Activated CD8-positive, alpha-beta memory T cell treated with anti-CD3 and anti-CD28 coated beads, Interleukin-2, amount 50 U/mL, for 1 hour (primary cell): ENCODE data around the gene CTSK.
"Not testable (repeated sequence)": the region's sequence is repeated elsewhere in the genome, so short reads cannot be mapped to it uniquely, and the experiment has no call there.

Source experiments
- DNase-seq: peaks from one replicate; pipeline ENCODE4 v3.0.0-alpha.2; 2020; ENCODE audit errors: extremely low read depth

Gene CTSK

DNA sequence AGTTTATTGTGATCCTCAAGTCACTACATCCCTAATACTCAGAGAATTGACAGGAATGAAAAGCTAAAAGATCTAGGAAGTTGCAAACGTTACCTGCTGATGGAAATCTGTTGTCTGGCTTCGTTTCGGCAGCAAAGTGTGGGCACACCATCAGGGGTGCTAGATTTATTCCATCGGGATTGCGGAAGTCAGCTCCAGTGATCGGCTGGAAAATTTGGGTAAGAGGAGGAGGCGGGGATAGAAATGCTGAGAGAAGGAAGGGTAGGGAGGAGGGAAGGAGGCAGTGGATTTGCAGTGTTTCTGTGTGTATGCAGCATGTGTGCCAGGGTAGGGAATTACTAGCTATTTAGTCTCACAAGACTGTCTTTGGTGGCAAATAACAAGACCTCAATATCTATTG lies at the start of gene CTSK:
TSS of gene CTSK (minus strand) at position 140 of the 400 bp plus-strand sequence. CDS start 1,455 bp downstream, outside the sequence.
- DNase-seq: no peak

DNA sequence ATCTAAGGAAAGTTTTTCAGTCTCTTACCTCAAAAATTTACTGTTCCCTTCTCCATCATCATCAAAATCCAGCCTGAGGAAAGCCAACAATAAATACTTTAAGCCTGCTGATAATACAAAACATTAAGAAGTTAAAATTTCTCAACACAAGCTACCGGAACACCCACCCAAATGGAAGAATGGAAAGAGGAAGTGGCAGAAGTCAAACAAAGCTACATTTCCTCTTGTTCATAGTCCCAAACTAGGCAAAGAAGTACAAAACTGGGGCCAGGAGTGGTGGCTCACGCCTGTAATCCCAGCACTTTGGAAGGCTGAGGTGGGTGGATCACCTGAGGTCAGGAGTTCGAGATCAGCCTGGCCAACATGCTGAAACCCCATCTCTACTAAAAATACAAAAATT lies 44.7 kb upstream of the CTSK start:
- not testable (repeated sequence) for DNase-seq

DNA sequence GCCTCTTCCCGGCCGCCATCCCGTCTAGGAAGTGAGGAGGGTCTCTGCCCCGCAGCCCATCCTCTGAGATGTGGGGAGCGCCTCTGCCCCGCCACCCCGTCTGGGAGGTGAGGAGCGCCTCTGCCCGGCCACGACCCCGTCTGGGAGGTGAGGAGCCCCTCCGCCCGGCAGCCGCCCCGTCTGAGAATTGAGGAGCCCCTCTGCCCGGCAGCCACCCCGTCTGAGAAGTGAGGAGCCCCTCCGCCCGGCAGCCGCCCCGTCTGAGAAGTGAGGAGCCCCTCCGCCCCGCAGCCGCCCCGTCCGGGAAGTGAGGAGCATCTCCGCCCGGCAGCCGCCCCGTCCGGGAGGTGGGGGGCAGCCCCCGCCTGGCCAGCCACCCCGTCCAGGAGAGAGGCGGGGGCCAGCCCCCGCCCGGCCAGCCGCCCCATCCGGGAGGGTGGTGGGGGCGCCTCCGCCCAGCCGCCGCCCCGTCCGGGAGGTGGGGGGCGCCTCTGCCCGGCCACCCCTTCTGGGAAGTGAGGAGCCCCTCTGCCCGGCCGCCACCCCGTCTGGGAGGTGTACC lies 42.8 kb upstream of the CTSK start:
- DNase-seq: not testable (repeated sequence)

DNA sequence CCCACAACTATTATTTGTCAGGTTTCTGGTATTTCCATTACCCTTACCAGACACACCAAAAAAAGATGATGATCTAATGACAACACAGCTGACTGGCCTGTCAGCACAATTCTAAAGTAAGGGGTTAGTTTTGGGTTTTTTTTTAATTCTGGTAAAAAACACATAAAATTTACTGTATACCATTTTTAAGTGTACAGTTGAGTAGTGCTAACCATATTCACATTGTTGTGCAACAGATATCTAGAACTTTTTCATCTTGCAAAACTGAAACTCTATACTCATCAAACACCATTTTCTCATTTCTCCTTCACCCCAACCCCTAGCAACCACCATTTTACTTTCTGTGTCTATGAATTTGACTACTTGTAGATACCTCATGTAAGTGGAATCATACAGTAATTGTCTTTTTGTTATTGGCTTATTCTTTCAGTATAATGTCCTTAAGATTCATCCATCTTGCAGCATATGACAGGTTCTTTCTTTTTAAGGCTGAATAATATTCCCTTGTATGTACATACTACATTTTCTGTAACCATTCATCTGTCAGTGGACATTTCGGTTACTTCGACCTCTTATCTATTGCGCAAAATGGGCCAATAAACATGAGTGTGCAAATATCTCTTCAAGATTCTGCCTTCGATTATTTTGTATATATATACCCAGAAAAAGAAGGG lies 38.5 kb upstream of the CTSK start:
- DNase-seq: no peak

DNA sequence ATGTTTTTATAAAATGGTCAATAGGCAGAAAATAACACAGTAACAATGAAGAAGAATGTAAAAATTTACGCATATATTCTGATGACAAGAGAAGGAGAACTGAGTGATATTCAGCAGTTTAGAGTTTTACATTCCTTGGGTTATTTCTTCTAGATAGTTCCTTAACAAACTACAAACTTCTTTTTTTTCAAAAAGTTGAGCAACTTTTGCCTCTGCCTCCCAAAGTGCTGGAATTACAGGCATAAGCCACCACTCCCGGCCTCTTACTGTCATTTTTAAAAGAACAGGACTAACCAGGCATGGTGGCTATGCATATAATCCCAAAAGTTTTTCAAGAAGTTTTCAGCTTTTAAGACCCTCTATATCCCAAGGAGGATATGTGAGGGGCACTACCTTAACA lies 35.4 kb upstream of the CTSK start:
- no peak for DNase-seq

DNA sequence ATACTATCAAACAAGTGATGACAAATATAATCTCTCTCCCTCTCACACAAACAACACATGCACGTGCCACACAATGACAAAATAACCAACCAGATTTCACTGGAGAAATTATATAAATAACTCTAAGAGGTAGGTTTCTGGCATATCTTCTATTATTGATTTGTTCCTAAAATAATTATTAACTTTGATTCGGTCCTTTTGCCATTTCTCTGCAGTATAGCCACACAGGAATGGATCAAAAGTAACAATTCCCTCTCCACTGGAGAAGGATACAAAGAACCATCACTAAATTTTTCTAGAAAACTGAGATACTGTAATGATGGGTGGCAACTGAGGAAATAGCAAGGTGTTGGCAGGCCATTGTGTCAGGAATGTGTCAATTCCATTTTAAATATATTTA lies 34.9 kb upstream of the CTSK start:
- no peak for DNase-seq

DNA sequence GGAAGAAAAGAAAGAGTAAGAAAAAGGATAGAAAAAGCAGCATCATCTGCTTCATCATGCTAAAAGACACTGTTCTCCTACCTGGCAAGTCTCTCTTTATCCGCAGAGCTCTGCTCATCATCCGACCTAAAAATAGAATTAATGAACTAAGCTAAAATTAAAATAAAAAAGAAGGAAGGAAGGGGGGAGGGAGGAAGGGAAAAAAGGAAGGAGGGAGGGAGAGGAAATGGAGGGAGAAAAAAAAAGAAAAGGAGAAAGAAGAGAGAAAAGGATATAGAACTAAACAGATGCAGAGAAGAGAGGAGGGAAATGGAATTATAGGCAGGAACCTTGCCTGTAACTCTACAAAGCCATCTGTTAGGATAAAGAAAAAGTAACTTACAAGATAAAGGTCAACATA lies 34.3 kb upstream of the CTSK start:
- no peak for DNase-seq

DNA sequence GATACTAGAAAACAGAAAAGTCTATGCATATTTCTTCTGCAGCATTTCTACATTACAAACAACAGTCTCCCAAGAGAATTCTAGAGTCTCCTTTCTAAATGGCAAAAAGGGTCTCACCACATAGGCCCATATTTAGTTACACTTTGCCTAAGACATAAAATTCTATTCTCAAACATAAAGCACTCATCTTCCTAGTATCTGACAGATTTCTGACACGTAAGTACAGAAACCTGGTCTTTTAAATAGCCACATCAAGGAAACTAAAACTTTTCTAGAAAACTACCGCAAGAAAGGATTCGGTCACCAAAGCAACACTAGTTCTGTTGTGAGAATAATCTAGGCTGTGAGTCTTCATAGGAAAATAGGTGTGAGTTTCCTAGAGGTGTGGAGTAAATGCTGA lies 33.6 kb upstream of the CTSK start:
- no peak for DNase-seq

DNA sequence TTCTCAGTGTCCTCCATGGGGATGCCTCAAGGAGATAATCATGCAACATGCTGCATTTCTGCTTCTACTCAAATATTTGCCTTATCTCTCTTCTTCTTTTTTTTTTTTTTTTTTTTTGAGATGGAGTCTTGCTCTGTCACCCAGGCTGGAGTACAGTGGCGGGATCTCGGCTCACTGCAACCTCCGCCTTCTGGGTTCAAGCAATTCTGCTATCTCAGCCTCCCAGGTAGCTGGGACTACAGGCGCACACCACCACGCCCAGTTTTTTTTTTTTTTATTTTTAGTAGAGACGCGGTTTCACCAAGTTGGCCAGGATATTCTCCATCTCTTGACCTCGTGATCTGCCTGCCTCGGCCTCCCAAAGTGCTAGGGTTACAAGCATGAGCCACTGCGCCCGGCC lies 32.8 kb upstream of the CTSK start:
- DNase-seq: not testable (repeated sequence)

DNA sequence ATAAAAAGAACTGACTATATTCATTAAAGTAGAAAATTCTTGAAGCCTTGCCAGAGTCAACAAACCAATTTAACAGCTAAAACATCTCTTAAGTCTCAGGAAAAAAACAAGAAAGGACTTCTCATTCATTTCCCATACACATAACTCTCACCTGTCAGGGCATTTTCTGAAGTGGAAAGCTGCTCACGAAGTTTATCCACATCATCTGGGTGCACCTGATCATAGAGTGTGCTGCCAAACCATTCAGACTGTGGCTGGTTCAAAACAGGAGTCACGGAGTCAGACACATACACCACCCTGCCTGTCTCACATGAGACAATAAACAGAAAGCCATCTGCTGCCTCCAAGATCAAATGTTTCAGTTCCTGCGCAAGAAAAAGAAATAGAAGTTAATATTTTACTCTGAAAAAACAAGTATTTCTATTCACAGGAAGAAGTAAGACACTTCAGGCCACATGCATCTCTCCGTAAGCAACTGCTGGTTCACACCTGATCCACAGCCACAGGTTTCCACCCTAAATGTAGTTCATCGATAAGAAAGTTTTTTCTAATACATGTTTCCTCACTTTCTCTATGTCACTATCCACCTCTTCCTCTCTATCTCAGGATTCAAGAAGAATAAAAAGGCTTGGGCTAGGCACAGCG lies 28.2 kb upstream of the CTSK start:
- no peak for DNase-seq

DNA sequence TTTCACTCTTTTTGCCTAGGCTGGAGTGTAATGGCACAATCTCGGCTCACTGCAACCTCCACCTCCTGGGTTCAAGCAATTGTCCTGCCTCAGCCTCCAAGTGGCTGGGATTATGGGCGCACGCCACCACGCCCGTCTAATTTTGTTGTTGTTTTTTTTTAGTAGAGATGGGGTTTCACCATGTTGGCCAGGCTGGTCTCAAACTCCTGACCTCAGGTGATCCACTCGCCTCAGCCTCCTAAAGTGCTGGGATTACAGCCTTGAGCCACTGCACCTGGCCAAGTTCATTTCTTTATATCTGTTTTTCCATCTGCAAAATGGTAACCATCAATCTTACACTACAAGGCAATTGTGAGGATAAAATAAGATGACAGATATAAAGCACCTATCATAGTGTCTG lies 25.9 kb upstream of the CTSK start:
- not testable (repeated sequence) for DNase-seq

DNA sequence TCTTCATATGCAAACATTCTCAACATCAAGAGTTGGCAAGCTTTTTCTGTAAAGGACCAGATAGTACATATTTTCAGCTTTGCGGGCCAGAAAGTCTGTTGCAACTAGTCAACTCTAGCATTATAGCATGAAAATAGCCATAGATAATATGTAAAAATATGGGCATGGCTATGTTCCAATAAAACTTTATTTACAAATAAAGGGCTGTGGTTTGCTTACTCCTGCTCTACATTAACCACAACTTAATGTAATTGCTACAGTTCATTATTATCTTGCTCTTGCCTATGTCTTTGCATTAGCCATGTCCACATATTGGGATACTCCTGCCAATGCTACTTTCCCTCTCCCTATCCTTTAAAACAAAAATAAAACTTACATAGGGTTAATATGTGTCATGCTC lies 24.5 kb upstream of the CTSK start:
- DNase-seq: no peak

DNA sequence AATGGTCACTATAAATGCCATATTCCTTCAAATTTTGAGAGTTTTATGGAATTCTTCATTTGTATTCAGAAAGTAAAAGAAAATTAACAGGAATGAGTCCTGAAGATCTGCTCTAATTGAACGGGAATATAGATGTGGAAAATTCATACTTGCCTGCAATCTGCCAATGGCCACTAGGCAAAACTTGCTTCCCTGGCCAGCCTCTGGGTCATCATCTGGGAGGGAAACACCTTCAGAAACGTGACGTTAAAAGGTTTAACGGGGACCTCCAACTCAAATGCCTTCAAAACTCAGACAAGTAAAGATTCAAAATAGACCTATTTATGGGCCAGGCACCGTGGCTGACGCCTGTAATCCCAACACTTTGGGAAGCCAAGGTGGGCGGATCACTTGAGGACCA lies 21.7 kb upstream of the CTSK start:
- DNase-seq: no peak

DNA sequence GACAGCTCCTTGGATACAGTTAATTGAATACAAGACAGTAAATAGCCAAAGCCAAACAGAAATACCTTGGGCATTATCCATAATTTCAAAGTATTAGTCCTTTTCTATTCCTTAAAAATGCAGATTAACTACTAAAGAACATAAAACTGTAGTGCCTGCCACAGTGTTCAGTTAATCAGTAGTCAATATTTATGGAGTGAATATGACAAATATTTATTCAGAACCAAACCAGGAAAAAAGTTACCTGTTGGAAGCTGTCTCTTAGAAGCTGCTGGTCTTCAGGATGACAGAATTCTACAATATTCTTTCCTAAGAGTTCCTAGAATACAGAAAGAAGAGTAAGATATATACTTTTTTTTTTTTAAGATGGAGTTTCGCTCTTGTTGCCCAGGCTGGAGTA lies 18.2 kb upstream of the CTSK start:
- no peak for DNase-seq

DNA sequence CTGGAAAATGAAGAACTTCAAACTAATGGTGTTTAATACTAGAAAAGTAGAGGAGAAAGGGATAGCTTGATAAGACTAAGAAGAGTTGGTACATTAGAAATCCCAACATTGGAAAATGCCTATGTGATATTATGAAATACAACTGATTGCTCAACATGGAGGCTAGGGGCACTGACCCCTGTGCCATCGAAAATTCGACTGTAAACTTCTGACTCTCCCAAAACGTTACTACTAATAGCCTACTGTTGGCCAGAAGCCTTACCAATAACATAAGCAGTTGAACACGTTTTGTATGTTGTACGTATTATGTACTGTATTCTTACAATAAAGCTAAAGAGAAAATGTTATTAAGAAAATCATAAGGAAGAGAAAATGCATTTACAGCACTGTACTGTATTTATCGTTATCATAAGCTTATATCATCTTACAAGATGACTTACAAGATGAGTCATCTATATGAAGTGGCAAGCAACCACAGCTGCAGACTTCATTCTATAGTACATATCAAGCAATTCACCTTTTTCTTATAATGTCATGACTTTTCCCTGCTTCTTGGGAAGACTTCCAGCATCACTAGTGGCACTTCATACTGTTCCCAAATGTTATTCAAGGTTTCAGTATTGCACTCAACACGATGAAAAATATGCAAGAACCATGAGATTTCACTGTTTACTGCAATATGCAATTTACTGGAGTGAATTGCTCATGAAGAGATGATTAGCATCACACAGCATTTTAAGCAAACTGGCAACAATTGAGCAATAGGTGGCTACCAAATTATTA lies 12.9 kb upstream of the CTSK start:
- no peak for DNase-seq

DNA sequence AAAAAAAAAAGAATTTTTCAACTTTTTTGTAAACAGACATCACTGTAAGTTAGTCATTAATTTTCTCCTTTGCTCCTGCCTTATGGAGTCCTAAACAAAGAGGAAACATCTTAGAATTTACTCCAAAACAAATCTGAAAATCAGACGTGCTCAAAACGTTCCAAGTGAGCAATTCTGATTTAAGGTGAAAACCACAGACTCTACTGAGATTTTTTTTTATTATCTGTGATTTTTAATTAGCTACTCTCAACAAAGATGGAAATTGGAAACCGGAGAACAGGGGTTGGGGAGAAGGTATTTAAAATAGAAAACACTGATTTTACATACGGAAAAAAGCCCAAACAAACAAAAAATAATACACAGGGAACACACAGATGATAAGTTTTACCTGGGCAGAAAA lies 7.8 kb upstream of the CTSK start:
- no peak for DNase-seq

DNA sequence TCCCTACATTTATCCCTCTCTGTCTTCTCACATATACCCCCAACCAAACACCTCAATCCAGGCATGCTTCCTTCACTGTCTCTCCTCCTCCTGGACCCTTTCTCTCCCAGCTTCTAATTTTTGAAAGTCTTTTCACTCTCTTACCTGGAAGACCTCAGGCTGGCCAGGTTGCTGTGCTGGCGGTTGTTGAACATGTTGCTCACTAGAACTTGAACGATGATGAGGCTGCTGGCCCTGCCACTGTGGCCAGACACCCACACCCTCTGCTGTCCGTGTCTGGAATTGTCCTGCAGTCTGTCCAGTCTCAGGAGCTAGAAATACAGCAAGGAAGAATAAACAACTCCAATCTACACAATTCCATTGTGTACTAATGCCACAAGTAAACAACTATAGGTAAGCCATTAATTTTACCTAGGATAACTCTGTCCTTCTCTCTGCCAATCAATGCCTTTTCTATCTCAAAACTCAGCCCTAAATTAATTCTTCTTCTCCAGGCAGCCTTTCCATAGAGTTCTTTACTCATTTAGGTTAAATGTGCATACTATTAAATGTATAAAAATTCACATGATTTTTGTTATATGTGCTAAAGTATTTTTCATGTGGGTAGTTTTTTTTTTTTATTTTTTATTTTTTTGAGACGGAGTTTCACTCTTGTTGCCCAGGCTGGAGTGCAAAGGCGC lies 5.1 kb upstream of the CTSK start:
- DNase-seq: no peak

DNA sequence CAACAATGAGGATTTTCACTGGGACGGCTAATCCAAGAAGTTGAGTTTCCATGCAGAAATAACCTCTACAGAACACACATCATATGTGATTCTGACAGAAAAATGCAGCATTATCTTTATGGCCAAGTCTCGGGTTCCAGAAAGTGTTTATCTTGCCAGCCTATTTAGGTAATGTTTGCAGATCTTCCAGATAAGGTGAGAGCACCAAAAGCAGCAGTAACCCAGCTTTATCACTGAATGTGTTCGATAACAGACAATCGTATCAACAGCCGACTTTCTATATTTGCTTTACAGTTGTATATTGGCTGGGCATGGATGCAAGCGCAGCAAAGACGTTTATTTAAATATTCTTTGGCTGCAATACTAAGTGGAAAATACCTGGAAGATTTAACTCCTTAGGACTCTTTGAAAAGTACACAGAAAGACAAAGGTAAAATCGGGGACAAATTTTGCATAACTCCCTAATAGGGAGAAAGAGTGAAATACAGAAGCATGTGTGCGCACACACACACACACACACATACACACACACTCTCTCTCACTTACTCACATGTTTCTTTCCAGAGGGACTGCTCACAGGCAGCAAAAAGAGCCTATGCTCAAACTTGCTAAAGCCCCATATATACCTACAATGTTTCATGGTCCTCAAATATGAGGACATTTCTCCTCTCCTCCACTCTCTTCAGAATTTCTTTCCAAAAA lies 3.0 kb upstream of the CTSK start:
- DNase-seq: no peak

DNA sequence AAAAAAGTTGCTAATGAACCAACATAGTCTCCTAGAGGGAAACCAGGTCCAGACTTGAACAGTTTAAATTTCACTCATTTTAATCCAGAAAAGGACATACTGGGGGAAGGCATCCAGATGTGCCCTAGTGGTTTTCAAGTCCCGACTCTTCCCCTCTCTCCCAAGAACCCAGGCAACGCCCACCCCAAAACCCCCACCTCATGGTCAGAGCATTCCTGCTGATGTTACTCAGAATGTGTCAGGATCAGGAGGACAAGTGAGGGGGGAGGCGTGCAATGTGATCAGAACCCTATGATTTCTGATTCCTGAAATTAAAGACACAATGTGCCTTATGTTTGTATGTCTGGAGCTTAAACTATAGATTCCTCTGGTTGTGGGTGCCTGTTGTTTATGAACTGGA lies 1.6 kb upstream of the CTSK start:
- DNase-seq: no peak

DNA sequence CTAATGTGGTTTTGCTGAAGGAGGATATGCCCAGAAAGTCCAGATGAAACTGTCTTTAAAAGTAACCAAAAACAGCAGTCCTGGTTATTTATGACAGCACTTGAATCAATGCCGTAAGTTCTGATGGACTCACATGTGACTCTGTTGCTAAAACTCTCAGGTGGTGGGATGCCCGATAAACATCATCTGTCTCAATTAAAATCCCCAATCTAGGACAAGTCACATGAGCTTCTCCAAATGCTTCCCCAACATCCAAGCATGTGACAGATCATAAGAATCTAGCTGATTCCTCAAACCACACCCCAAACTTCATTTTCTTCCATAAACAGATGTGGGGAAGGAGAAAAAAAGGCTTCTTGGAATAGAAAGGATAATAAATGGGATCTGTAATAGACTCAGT lies 786 bp upstream of the CTSK start:
- DNase-seq: no peak

DNA sequence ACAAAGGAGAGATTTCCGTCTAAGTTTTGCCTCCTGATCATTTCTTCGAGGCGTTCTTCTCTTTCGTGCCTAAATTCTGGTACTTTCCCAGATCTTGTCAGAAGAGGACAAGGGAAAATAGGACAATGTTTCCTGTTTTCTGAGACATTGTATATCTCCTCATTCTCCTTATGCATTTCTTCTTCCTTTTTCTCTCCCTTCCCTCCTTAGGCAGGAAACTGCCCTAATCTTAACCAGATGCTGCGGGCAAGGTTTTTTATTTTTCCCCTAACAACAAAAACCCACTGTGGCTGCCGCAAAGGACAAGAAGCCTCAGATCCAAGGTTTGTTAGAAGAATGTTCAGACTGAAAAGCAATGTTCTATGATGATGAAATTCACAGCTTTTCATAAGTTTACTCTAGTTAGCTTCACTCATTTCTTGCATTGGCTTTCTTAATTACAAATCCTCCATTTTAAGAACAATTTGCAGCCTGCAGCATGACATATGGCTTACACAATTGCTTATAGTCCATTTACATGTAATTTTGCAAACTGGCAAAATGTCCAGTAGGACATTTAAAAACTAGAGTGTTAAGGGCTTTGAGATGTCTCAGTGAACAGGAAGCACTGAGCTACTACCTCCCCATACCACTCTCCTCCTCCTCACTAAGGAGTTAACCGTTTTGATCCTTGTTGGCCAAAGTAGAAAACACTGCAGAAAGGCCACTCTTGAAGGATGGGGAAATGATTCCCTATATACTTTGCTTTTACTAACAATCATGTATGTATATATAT lies 624 bp downstream of the CTSK start:
- no peak for DNase-seq
